Measurements from ENCODE around the gene PRKG1. TPM values are rescaled to one million over a fixed set of nuclear protein-coding genes. Genes with fewer than 3 reads are reported as not detected.

The PRKG1 gene
- total and polyA plus RNA-seq, 12 donors, result 3.8 to 48.1 (median 29.9) TPM

DNA sequence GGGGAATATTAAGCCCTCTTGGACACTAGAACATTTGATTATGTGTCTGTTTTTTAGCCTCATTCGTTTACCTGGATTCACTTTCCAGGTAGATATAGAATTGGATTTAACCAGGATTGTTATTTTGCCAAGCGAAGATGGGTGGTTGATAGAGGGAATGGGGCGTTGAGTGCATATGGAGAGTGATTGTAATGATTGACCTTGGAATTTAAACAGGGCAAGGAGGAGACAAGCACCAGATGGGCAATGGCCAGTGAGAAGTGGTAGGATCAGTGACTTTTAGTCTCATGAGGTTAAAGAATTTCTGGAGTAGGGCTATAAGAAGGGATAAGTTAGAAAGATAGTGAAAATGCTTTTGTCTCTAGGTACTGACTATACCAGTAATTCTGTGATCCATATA lies 836.3 kb downstream of the PRKG1 start:
- Histone ChIP-seq H3K36me3 (no peaks in the 10 kb centered on the region), H3K27me3 (no peaks in the 10 kb centered on the region), H3K4me1 (peaks cover 0 to 12% (median 0%) of the 10 kb centered on the region in 9 donors), H3K27ac (no peak overlapping the region), H3K4me3 (no peak overlapping the region), H3K9me3 (no peaks in the 10 kb centered on the region)
- intact Hi-C loops (cut with DNase I), result no loop called here
- ATAC-seq (no peak), DNase-seq (no peak)
- TF ChIP-seq, protein P1, sequence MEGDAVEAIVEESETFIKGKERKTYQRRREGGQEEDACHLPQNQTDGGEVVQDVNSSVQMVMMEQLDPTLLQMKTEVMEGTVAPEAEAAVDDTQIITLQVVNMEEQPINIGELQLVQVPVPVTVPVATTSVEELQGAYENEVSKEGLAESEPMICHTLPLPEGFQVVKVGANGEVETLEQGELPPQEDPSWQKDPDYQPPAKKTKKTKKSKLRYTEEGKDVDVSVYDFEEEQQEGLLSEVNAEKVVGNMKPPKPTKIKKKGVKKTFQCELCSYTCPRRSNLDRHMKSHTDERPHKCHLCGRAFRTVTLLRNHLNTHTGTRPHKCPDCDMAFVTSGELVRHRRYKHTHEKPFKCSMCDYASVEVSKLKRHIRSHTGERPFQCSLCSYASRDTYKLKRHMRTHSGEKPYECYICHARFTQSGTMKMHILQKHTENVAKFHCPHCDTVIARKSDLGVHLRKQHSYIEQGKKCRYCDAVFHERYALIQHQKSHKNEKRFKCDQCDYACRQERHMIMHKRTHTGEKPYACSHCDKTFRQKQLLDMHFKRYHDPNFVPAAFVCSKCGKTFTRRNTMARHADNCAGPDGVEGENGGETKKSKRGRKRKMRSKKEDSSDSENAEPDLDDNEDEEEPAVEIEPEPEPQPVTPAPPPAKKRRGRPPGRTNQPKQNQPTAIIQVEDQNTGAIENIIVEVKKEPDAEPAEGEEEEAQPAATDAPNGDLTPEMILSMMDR (IDR thresholded peaks at IDR 0.05), result no peak
- WGBS, 2 donors, result 62 to 66% methylated on average over 3 of the region's 3 CpGs

DNA sequence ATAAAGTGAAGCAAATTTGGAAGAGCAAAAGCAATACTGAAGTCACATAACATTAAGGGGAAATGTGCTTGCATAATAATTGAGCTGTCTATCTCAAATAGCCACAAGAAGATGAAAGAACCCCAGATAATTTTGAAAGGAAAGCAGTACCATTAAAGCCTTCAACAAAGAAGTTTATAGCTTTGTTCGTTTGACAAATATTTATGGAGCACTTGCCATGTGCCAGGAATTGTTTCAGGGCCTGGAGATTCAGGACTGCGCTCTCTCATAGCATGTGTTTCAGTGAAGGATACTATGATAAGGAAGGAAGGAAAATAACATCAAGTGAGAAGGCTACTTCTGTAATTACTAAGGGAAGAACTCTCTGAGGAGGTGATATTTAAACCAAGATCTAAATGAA lies 837.4 kb downstream of the PRKG1 start:
- ATAC-seq, result no peak

DNA sequence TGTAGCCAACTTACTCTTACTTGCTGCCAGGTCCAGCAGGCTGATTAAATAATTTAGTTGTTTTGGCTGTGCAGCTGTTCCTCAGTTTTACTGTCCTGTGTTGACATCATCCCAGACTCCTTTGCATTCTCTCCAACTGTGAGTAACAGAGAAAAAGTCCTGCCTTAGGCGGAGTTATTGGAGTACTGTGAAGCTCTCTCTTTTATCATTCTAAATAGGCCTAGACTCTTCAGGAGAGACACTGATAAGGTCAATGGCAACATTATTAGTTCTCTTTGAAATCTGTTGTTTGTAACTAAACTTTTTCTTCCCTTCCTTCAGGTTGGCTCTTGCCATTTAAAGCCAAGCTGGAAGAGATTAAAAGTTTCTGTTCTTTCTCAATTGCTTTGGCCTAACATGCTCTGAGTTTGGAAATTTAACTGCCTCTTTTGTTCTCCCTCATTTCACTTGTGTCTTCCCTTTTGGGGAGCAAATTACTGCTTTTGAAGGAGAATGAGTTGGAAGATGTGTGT lies 840.8 kb downstream of the PRKG1 start:
- Histone ChIP-seq H3K4me3 (no peak overlapping the region), H3K27me3 (no peaks in the 10 kb centered on the region), H3K36me3 (no peaks in the 10 kb centered on the region), H3K27ac (peak overlapping the region in 2 of 10 donors; percentile 15 to 49), H3K4me1 (peaks cover 0 to 17% (median 2%) of the 10 kb centered on the region in 9 donors), H3K9me3 (no peaks in the 10 kb centered on the region)
- DNase-seq (no peak), ATAC-seq (peak in 5 of 8 donors; percentile 40 to 79 (median 47))
- WGBS, 2 donors, result 67 to 80% methylated on average over 1 of the region's 1 CpG
- intact Hi-C loops (cut with DNase I), result no loop called here
- TF ChIP-seq, protein P1 (IDR thresholded peaks at IDR 0.05), result no peak

More for the DNA sequence above, 837.4 kb downstream of the PRKG1 start:
- Histone ChIP-seq H3K36me3 (no peaks in the 10 kb centered on the region), H3K27me3 (no peaks in the 10 kb centered on the region), H3K27ac (no peak overlapping the region), H3K4me1 (peaks cover 0 to 12% (median 0%) of the 10 kb centered on the region in 9 donors), H3K9me3 (no peaks in the 10 kb centered on the region), H3K4me3 (no peak overlapping the region)
- WGBS, 2 donors, result 55 to 60% methylated on average over 2 of the region's 2 CpGs
- TF ChIP-seq, protein P1 (IDR thresholded peaks at IDR 0.05), result no peak
- intact Hi-C loops (cut with DNase I), result no loop called here
- DNase-seq, result no peak

DNA sequence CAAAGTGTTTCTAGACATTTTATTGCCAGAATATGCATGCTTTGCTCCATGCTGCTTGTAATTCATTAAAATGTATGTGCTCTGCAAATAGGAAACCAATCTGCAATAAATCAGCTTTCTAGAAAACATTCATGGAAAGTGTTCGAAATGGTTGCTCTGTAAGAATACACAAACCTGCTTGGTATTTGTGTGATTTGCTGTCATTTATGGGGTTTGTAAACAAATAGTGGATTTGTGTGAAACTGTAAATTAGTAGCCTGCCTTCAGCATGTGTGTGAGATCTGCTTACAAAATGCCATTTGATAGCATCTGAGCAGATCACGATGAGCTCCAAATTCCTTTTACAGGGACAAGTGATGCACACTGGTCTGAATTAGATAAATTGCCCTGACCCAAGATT lies 844.2 kb downstream of the PRKG1 start:
- peaks cover 0 to 9% (median 2%) of the 10 kb centered on the region in 9 donors for H3K4me1 ChIP-seq
- ATAC-seq (no peak), DNase-seq (no peak)
- TF ChIP-seq, protein P1 (IDR thresholded peaks at IDR 0.05), result no peak
- no peaks in the 10 kb centered on the region for H3K27me3 ChIP-seq
- 43 to 75% methylated on average over 2 of the region's 2 CpGs for WGBS, 2 donors
- intact Hi-C loops (cut with DNase I), result no loop called here
- H3K36me3 ChIP-seq, result no peaks in the 10 kb centered on the region
- H3K9me3 ChIP-seq, result no peaks in the 10 kb centered on the region
- H3K27ac ChIP-seq, result no peak overlapping the region
- no peak overlapping the region for H3K4me3 ChIP-seq
